BJ (cell line): ENCODE measurements around the gene PTGIS. TPM values are rescaled to one million over a fixed set of nuclear protein-coding genes. Genes with fewer than 3 reads are reported as not detected.

Experiments used
- CTCF ChIA-PET: fragments of 350-600 bp; formaldehyde crosslinking; extraction: SDS; loops from one replicate; lab custom pipeline; 2021; ENCODE audit warnings: antibody characterized with exemption, inconsistent platforms; lab: Yijun Ruan, JAX
- POLR2A ChIA-PET: fragments of 300-600 bp; sonication (Branson Sonifier 250); formaldehyde crosslinking; extraction: SDS; loops from one replicate; lab custom pipeline; 2021; ENCODE audit warnings: antibody characterized with exemption; lab: Charles Lee
- DNase-seq: peaks from one replicate; pipeline ENCODE4 v3.0.0-alpha.2; 2011; ENCODE audit warnings: low read depth
- H3K27me3 ChIP-seq: 2 replicates; pipeline ENCODE4 v1.6.0; 2011; ENCODE audit warnings: low read length; ENCODE audit not compliant: control insufficient read depth, insufficient read depth
- H3K36me3 ChIP-seq: 2 replicates; pipeline ENCODE4 v1.5.1; 2011; ENCODE audit warnings: low read length; ENCODE audit not compliant: control insufficient read depth, insufficient read depth
- H3K4me3 ChIP-seq: 2 replicates; pipeline ENCODE4 v1.5.1; 2011; ENCODE audit warnings: low read depth, mild to moderate bottlenecking, control low read depth, low read length
- polyA plus RNA-seq: library from polyadenylated mRNA; depleted of rRNA; stranded (reverse); fragments of >200 nt; gene quantifications from 2 replicates; pipeline ENCODE4 v1.2.3, GENCODE V29; 2011
- TF ChIP-seq, protein P1 (sequence below): IDR thresholded peaks from 2 replicates; pipeline ENCODE4 v1.5.1; 2011; ENCODE audit warnings: low read depth, mild to moderate bottlenecking, control low read depth, inconsistent platforms, low read length, moderate library complexity; ENCODE audit not compliant: insufficient read depth

PTGIS gene
- polyA plus RNA-seq, 1 experiment, result 39.0 TPM

DNA sequence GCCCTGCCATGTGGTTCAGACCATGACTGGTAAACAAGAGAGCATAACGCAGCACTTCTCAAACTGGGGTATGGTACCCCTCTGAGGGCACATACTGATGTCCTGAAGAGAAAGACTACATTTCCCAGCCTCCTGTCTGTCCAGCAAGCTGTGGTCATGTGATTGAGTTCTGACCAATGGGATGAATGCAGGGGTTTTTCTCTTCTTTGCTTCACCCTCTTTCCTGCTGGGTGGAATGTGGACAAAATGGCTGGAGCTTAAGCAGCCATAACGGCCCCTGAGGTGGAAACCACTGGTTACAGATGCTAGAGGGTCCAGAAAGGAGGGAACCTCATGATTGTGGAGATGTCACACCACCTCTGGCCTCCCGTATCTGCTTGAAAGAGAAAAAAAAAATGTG, 66.0 kb downstream of the PTGIS start:
- ChIA-PET POLR2A (no interaction called here), CTCF (interaction anchor here (3.4 kb wide), 1 partner anchor 168 kb away, joined by 17 read pairs; no protein-coding TSS in a partner anchor)
- no peak overlapping the region for H3K4me3 ChIP-seq
- TF ChIP-seq, protein P1, sequence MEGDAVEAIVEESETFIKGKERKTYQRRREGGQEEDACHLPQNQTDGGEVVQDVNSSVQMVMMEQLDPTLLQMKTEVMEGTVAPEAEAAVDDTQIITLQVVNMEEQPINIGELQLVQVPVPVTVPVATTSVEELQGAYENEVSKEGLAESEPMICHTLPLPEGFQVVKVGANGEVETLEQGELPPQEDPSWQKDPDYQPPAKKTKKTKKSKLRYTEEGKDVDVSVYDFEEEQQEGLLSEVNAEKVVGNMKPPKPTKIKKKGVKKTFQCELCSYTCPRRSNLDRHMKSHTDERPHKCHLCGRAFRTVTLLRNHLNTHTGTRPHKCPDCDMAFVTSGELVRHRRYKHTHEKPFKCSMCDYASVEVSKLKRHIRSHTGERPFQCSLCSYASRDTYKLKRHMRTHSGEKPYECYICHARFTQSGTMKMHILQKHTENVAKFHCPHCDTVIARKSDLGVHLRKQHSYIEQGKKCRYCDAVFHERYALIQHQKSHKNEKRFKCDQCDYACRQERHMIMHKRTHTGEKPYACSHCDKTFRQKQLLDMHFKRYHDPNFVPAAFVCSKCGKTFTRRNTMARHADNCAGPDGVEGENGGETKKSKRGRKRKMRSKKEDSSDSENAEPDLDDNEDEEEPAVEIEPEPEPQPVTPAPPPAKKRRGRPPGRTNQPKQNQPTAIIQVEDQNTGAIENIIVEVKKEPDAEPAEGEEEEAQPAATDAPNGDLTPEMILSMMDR, result no peak
- H3K27me3 ChIP-seq, result peaks cover 6% of the 10 kb centered on the region
- H3K36me3 ChIP-seq, result no peaks in the 10 kb centered on the region; the same call in 1 of the 2 replicates
- no peak for DNase-seq

DNA sequence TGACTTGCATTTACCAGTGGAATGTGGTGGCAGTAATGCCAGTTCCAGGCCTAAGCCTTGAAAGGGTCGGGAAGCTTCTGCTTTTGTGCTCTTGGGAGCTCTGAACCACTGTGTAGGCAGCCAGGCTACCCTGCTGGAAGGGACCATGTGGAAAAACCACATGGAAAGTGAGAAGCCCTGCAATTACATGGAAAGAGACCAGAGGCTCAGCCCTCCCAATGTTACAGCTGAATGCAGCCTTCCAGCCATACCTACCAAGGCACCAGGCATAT, 70.6 kb downstream of the PTGIS start:
- Histone ChIP-seq H3K27me3 (peaks cover 8% of the 10 kb centered on the region; the same call in 1 of the 2 replicates), H3K36me3 (no peaks in the 10 kb centered on the region), H3K4me3 (no peak overlapping the region)
- no peak for DNase-seq
- ChIA-PET CTCF (interaction anchor here (1.2 to 5.7 kb wide), 3 partner anchors 11 to 22 kb away, joined by 3 to 32 read pairs (median 27); no protein-coding TSS in a partner anchor), POLR2A (no interaction called here)
- TF ChIP-seq, protein P1, result no peak

DNA sequence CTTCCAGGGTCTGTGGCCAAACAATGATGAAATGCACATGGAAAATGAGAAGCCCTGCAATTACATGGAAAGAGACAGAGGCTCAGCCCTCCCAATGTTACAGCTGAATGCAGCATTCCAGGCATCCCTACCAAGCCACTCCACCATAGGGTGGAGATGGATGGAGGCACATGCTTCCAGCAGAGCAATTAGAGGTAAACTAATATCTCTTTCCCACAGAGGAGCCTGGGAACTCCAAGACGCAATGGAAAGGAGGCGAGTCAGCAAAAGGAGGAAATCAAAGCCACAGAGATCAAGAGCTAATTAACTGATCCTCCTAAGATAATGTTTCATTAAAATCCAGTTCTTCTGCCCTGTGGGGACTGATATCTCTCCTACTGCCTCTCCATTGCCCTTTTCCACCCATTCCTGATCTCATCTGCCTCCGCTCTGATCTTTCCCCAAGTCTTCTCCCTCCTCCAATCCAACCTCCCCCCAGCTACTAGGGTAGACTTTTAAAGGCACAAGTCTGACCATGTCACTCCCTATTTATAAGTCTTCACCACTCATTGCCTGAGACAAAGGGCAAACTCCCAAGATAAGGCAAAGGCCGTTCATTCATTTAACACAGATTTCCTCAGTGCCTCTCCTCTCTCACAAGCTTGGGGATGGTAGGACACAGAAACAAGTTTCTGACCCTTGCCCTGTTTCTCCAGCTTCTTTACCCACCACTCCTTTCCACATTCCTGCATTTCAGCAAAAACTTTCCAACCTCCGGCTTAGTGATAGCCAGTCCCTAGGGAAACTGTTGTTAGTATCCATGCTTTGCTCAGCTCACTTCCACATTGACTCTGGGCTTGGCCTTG, 71.2 kb downstream of the PTGIS start:
- Histone ChIP-seq H3K4me3 (no peak overlapping the region), H3K27me3 (peaks cover 8% of the 10 kb centered on the region; the same call in 1 of the 2 replicates), H3K36me3 (no peaks in the 10 kb centered on the region)
- POLR2A ChIA-PET, result no interaction called here
- TF ChIP-seq, protein P1, result no peak
- no peak for DNase-seq
- CTCF ChIA-PET, result interaction anchor here (1.1 to 5.7 kb wide), 4 partner anchors 11 to 69 kb away, joined by 3 to 32 read pairs (median 15); no protein-coding TSS in a partner anchor

DNA sequence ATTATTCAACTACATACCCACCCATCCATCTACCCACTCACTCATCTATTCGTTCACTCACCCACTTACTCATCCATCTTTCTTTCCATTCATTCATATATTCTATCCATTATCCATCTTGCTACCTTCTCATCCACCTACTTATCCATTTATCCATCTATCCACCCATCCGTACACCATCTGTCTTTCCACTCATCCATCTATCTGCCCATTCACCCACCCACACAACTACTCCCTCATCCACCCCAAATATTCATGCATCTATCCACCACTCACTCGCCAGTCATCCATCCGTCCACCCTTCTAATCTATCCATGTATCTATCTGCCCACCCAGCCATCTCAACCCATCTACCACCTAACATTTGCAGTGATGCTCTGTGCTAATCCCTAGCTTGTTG, 71.9 kb downstream of the PTGIS start:
- no peak overlapping the region for H3K4me3 ChIP-seq
- TF ChIP-seq, protein P1, result no peak
- H3K36me3 ChIP-seq, result no peaks in the 10 kb centered on the region
- POLR2A ChIA-PET, result no interaction called here
- peaks cover 8% of the 10 kb centered on the region; the same call in 1 of the 2 replicates for H3K27me3 ChIP-seq
- CTCF ChIA-PET, result interaction anchor here (1.1 to 5.7 kb wide), 3 partner anchors 12 to 68 kb away, joined by 3 to 32 read pairs (median 27); no protein-coding TSS in a partner anchor
- no peak for DNase-seq

DNA sequence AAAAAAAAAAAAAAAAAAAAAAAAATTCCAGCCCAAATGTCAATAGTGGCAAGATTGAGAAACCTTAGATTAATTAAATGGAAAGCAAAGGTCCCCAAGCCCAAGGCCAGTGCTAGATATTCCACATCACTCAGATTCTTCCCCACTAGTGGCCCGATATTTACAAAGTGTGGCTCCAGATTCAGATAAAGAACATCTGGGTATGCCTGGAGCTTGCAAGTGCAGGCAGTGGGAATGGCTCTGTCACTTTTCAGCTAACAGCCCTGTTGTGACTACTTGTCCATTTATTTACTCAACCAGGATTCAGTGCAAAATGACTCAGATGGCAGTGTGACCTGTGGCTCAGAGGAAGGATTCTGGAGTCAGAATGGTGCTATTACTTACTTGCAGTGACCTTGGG, 77.2 kb downstream of the PTGIS start:
- Histone ChIP-seq H3K27me3 (peaks cover 10% of the 10 kb centered on the region), H3K4me3 (no peak overlapping the region), H3K36me3 (no peaks in the 10 kb centered on the region)
- CTCF ChIA-PET, result interaction anchor here (1.5 kb wide), 1 partner anchor 18 kb away, joined by 7 read pairs; no protein-coding TSS in a partner anchor
- TF ChIP-seq, protein P1, result no peak
- DNase-seq, result no peak
- POLR2A ChIA-PET, result no interaction called here
